ENCODE measurements around the gene SGO2. TPM values are rescaled to one million over a fixed set of nuclear protein-coding genes. Genes with fewer than 3 reads are reported as not detected.

Gene SGO2
- total RNA-seq, 1 donor from 2014 or later: 4.9 TPM

GRCh38 chr2:200533754-200534153, 7.7 kb downstream of the SGO2 start:
- no peak overlapping the region for H3K27ac Mint-ChIP-seq (ENCODE audit: unreplicated experiment)
- no peak overlapping the region for H3K4me3 Mint-ChIP-seq (ENCODE audit: unreplicated experiment)

GRCh38 chr2:200534572-200534971, 8.6 kb downstream of the SGO2 start:
- Mint-ChIP-seq H3K4me1 (ENCODE audit: low read depth, unreplicated experiment) (peaks cover 5% of the 10 kb centered on the region), H3K4me3 (ENCODE audit: unreplicated experiment) (peak overlapping the region; percentile 57), H3K9me3 (ENCODE audit: unreplicated experiment) (no peaks in the 10 kb centered on the region), H3K36me3 (ENCODE audit: low read depth, unreplicated experiment) (no peaks in the 10 kb centered on the region), H3K27me3 (ENCODE audit: low read depth, unreplicated experiment) (no peaks in the 10 kb centered on the region), H3K27ac (ENCODE audit: unreplicated experiment) (no peak overlapping the region)
- H3K4me3 ChIP-seq (ENCODE audit: insufficient read depth, low read depth, low read length): no peak overlapping the region
- H3K36me3 ChIP-seq (ENCODE audit: insufficient read depth, low read length): peaks cover 11% of the 10 kb centered on the region
- H4K20me1 ChIP-seq (ENCODE audit: insufficient read depth, low read length): no peaks in the 10 kb centered on the region
- H3K9me3 ChIP-seq (ENCODE audit: insufficient read depth, low read depth, low read length): no peaks in the 10 kb centered on the region
- no peaks in the 10 kb centered on the region for H3K27me3 ChIP-seq (ENCODE audit: insufficient read depth, low read length)
- FAIRE-seq (no peak), DNase-seq (ENCODE audit: low read depth) (no peak)
- no peak overlapping the region for H2AFZ ChIP-seq (ENCODE audit: low read depth, low read length)
- H3K4me2 ChIP-seq (ENCODE audit: low read length): no peak overlapping the region
- H3K9ac ChIP-seq (ENCODE audit: low read length): no peak overlapping the region
- peaks cover 43% of the 10 kb centered on the region for H3K79me2 ChIP-seq (ENCODE audit: insufficient read depth, low read length)
- no peak overlapping the region for H3K27ac ChIP-seq (ENCODE audit: low read depth, low read length)
- TF ChIP-seq CTCF (IDR thresholded peaks at IDR 0.05; ENCODE audit: insufficient read depth, low read depth, low read length) (no peak), EZH2 (IDR thresholded peaks at IDR 0.05; ENCODE audit: insufficient read depth, low read length) (no peak)
- H3K4me1 ChIP-seq (ENCODE audit: insufficient read depth, low read length): no peaks in the 10 kb centered on the region

More at GRCh38 chr2:200533754-200534153, 7.7 kb downstream of the SGO2 start:
- Histone ChIP-seq H3K4me2 (ENCODE audit: low read length) (no peak overlapping the region), H3K9ac (ENCODE audit: low read length) (no peak overlapping the region), H3K4me3 (ENCODE audit: insufficient read depth, low read depth, low read length) (no peak overlapping the region), H2AFZ (ENCODE audit: low read depth, low read length) (no peak overlapping the region), H3K4me1 (ENCODE audit: insufficient read depth, low read length) (no peaks in the 10 kb centered on the region), H3K27ac (ENCODE audit: low read depth, low read length) (no peak overlapping the region), H3K79me2 (ENCODE audit: insufficient read depth, low read length) (peaks cover 51% of the 10 kb centered on the region), H4K20me1 (ENCODE audit: insufficient read depth, low read length) (no peaks in the 10 kb centered on the region), H3K9me3 (ENCODE audit: insufficient read depth, low read depth, low read length) (no peaks in the 10 kb centered on the region), H3K36me3 (ENCODE audit: insufficient read depth, low read length) (peaks cover 11% of the 10 kb centered on the region), H3K27me3 (ENCODE audit: insufficient read depth, low read length) (no peaks in the 10 kb centered on the region)
- Mint-ChIP-seq H3K9me3 (ENCODE audit: unreplicated experiment) (no peaks in the 10 kb centered on the region), H3K4me1 (ENCODE audit: low read depth, unreplicated experiment) (peaks cover 5% of the 10 kb centered on the region), H3K36me3 (ENCODE audit: low read depth, unreplicated experiment) (no peaks in the 10 kb centered on the region), H3K27me3 (ENCODE audit: low read depth, unreplicated experiment) (no peaks in the 10 kb centered on the region)
- no peak for DNase-seq (ENCODE audit: low read depth)
- TF ChIP-seq CTCF (IDR thresholded peaks at IDR 0.05; ENCODE audit: insufficient read depth, low read depth, low read length): no peak
- TF ChIP-seq EZH2 (IDR thresholded peaks at IDR 0.05; ENCODE audit: insufficient read depth, low read length): no peak
- no peak for FAIRE-seq

GRCh38 chr2:200538139-200538538, 12.1 kb downstream of the SGO2 start:
- Mint-ChIP-seq H3K36me3 (ENCODE audit: low read depth, unreplicated experiment) (peaks cover 10% of the 10 kb centered on the region), H3K9me3 (ENCODE audit: unreplicated experiment) (peaks cover 3% of the 10 kb centered on the region), H3K27ac (ENCODE audit: unreplicated experiment) (no peak overlapping the region), H3K4me1 (ENCODE audit: low read depth, unreplicated experiment) (peaks cover 5% of the 10 kb centered on the region), H3K4me3 (ENCODE audit: unreplicated experiment) (no peak overlapping the region), H3K27me3 (ENCODE audit: low read depth, unreplicated experiment) (no peaks in the 10 kb centered on the region)
- H3K27ac ChIP-seq (ENCODE audit: low read depth, low read length): no peak overlapping the region
- no peak overlapping the region for H3K9ac ChIP-seq (ENCODE audit: low read length)
- no peaks in the 10 kb centered on the region for H3K27me3 ChIP-seq (ENCODE audit: insufficient read depth, low read length)
- TF ChIP-seq EZH2 (IDR thresholded peaks at IDR 0.05; ENCODE audit: insufficient read depth, low read length) (no peak), CTCF (IDR thresholded peaks at IDR 0.05; ENCODE audit: insufficient read depth, low read depth, low read length) (no peak)
- peaks cover 14% of the 10 kb centered on the region for H3K36me3 ChIP-seq (ENCODE audit: insufficient read depth, low read length)
- FAIRE-seq (no peak), DNase-seq (ENCODE audit: low read depth) (no peak)
- no peaks in the 10 kb centered on the region for H3K4me1 ChIP-seq (ENCODE audit: insufficient read depth, low read length)
- H3K4me3 ChIP-seq (ENCODE audit: insufficient read depth, low read depth, low read length): no peak overlapping the region
- H3K4me2 ChIP-seq (ENCODE audit: low read length): no peak overlapping the region
- no peaks in the 10 kb centered on the region for H4K20me1 ChIP-seq (ENCODE audit: insufficient read depth, low read length)
- H2AFZ ChIP-seq (ENCODE audit: low read depth, low read length): no peak overlapping the region
- peaks cover 8% of the 10 kb centered on the region for H3K79me2 ChIP-seq (ENCODE audit: insufficient read depth, low read length)
- no peaks in the 10 kb centered on the region for H3K9me3 ChIP-seq (ENCODE audit: insufficient read depth, low read depth, low read length)
